Ascending aorta (tissue), 2 donors: ENCODE data around the gene RAP1A. TPM values are rescaled to one million over a fixed set of nuclear protein-coding genes. Genes with fewer than 3 reads are reported as not detected.

ENCODE experiments used
- DNase-seq, 2 donors: peaks; one replicate each; pipeline ENCODE4 v3.0.0-alpha.2; 2019; ENCODE audit warnings: low spot score in 2 of 2
- H3K27ac ChIP-seq, 2 donors: fragments of 200-600 bp; sonication (generic); one replicate each; pipeline ENCODE4 v1.5.1; 2016 to 2017; ENCODE audit warnings: mild to moderate bottlenecking in 1 of 2
- H3K27me3 ChIP-seq: fragments of 200-600 bp; sonication (generic); one replicate; pipeline ENCODE4 v1.5.1; 2017
- H3K36me3 ChIP-seq, 2 donors: fragments of 200-600 bp; sonication (generic); one replicate each; pipeline ENCODE4 v1.5.1; 2016
- H3K4me1 ChIP-seq, 2 donors: fragments of 200-600 bp; sonication (generic); one replicate each; pipeline ENCODE4 v1.5.1; 2016 to 2017; ENCODE audit warnings: mild to moderate bottlenecking in 1 of 2
- H3K4me3 ChIP-seq, 2 donors: fragments of 200-600 bp; sonication (generic); one replicate each; pipeline ENCODE4 v1.5.1; 2016 to 2017; ENCODE audit warnings: mild to moderate bottlenecking in 1 of 2
- H3K9me3 ChIP-seq, 2 donors: fragments of 200-600 bp; sonication (generic); one replicate each; pipeline ENCODE4 v1.5.1; 2016
- CTCF ChIP-seq, 3 experiments: fragments of 200-600 bp in 2 of 3; fragments of 450-650 bp in 1 of 3; sonication (generic) in 2 of 3; IDR thresholded peaks; one replicate each; pipeline ENCODE4 v1.5.1; 2016 to 2019; ENCODE audit warnings: antibody characterized with exemption in 3 of 3, mild to moderate bottlenecking in 1 of 3, moderate library complexity in 1 of 3
- intact Hi-C: fragments of 100-400 bp; cut with DNase I; formaldehyde crosslinking; loops from one replicate; pipeline ENCODE4 v1.15.1; 2023
- total RNA-seq: library from RNA; depleted of rRNA; stranded (reverse); fragments of >200 nt; gene quantifications from one replicate; pipeline ENCODE4 v1.1.0, GENCODE V29; 2016

RAP1A gene
- total RNA-seq, 1 donor from 2014 or later, result 44.1 TPM

GRCh38 chr1:111576547-111576946 is 43.0 kb upstream of the RAP1A start:
- no peaks in the 10 kb centered on the region for H3K9me3 ChIP-seq
- no peak overlapping the region for H3K4me3 ChIP-seq
- H3K4me1 ChIP-seq, result peaks cover 0 to 4% of the 10 kb centered on the region in 2 donors
- intact Hi-C loops, result loop anchor here (5.0 kb wide), 1 partner anchor 39 kb away; no protein-coding TSS in a partner anchor
- TF ChIP-seq CTCF (IDR thresholded peaks at IDR 0.05), result no peak
- no peak for DNase-seq
- no peaks in the 10 kb centered on the region for H3K36me3 ChIP-seq
- H3K27me3 ChIP-seq, result no peaks in the 10 kb centered on the region
- no peak overlapping the region for H3K27ac ChIP-seq

GRCh38 chr1:111577814-111578213 is 41.8 kb upstream of the RAP1A start:
- Histone ChIP-seq H3K4me3 (no peak overlapping the region), H3K27ac (no peak overlapping the region), H3K36me3 (no peaks in the 10 kb centered on the region), H3K4me1 (no peaks in the 10 kb centered on the region), H3K9me3 (no peaks in the 10 kb centered on the region), H3K27me3 (no peaks in the 10 kb centered on the region)
- DNase-seq, result no peak
- intact Hi-C loops, result loop anchor here (5.0 kb wide), 1 partner anchor 41 kb away; no protein-coding TSS in a partner anchor
- TF ChIP-seq CTCF (IDR thresholded peaks at IDR 0.05), result no peak

- intact Hi-C loops, result no loop called here
- H3K4me1 ChIP-seq, result no peaks in the 10 kb centered on the region
- TF ChIP-seq CTCF (IDR thresholded peaks at IDR 0.05), result no peak
Measured at GRCh38 chr1:111581166-111581565, 38.4 kb upstream of the RAP1A start.

GRCh38 chr1:111582016-111582415 is 37.6 kb upstream of the RAP1A start:
- H3K27me3 ChIP-seq, result no peaks in the 10 kb centered on the region
- no peak overlapping the region for H3K4me3 ChIP-seq
- DNase-seq, result no peak
- no peak for TF ChIP-seq CTCF (IDR thresholded peaks at IDR 0.05)
- intact Hi-C loops, result no loop called here
- H3K36me3 ChIP-seq, result no peaks in the 10 kb centered on the region
- no peak overlapping the region for H3K27ac ChIP-seq
- H3K9me3 ChIP-seq, result no peaks in the 10 kb centered on the region
- H3K4me1 ChIP-seq, result no peaks in the 10 kb centered on the region

More at GRCh38 chr1:111581166-111581565, 38.4 kb upstream of the RAP1A start:
- no peak for DNase-seq
- Histone ChIP-seq H3K36me3 (no peaks in the 10 kb centered on the region), H3K4me3 (no peak overlapping the region), H3K27ac (no peak overlapping the region), H3K9me3 (no peaks in the 10 kb centered on the region), H3K27me3 (no peaks in the 10 kb centered on the region)

GRCh38 chr1:111582644-111583618 is 36.7 kb upstream of the RAP1A start:
- Histone ChIP-seq H3K27me3 (no peaks in the 10 kb centered on the region), H3K9me3 (no peaks in the 10 kb centered on the region), H3K4me3 (no peak overlapping the region), H3K27ac (no peak overlapping the region), H3K4me1 (no peaks in the 10 kb centered on the region), H3K36me3 (no peaks in the 10 kb centered on the region)
- intact Hi-C loops, result no loop called here
- no peak for TF ChIP-seq CTCF (IDR thresholded peaks at IDR 0.05)
- DNase-seq, result no peak
